MCF 10A (cell line): Measurements from ENCODE around the gene CHST15. TPM values are rescaled to one million over a fixed set of nuclear protein-coding genes. Genes with fewer than 3 reads are reported as not detected.

Experiments
- BruUV-seq: library from RNA; stranded (reverse); fragments of 400-500 nt; replicated peaks from 2 replicates; lab custom pipeline; 2021; lab: Mats Ljungman, UMichigan
- CTCF ChIA-PET: fragments of 300-600 bp; sonication (Branson Sonifier 250); formaldehyde crosslinking; extraction: SDS; loops from one replicate; lab custom pipeline; 2021; ENCODE audit warnings: antibody characterized with exemption, inconsistent platforms; lab: Yijun Ruan, JAX
- POLR2A ChIA-PET: fragments of 300-600, 350-650 bp; sonication (Branson Sonifier 250); formaldehyde crosslinking; extraction: SDS; loops from one replicate; lab custom pipeline; 2020; ENCODE audit warnings: antibody characterized with exemption, inconsistent platforms; lab: Yijun Ruan, JAX
- DNase-seq: peaks from one replicate; pipeline ENCODE4 v3.0.0-alpha.2; 2018; ENCODE audit not compliant: unreplicated experiment
- H3K27ac Mint-ChIP-seq: one replicate; pipeline ENCODE4 v1.8.0; 2022; ENCODE audit warnings: mild to moderate bottlenecking, low read depth, mixed read lengths; ENCODE audit not compliant: unreplicated experiment
- H3K27me3 Mint-ChIP-seq: one replicate; pipeline ENCODE4 v1.8.0; 2022; ENCODE audit warnings: mixed read lengths; ENCODE audit not compliant: insufficient read depth, unreplicated experiment
- H3K36me3 Mint-ChIP-seq: one replicate; pipeline ENCODE4 v1.8.0; 2022; ENCODE audit warnings: mild to moderate bottlenecking, moderate library complexity, mixed read lengths; ENCODE audit not compliant: insufficient read depth, unreplicated experiment
- H3K4me1 Mint-ChIP-seq: one replicate; pipeline ENCODE4 v1.8.0; 2022; ENCODE audit warnings: mixed read lengths; ENCODE audit not compliant: insufficient read depth, unreplicated experiment
- H3K4me3 Mint-ChIP-seq: one replicate; pipeline ENCODE4 v1.8.0; 2022; ENCODE audit warnings: mild to moderate bottlenecking, moderate library complexity, mixed read lengths; ENCODE audit not compliant: unreplicated experiment
- H3K9me3 Mint-ChIP-seq: one replicate; pipeline ENCODE4 v1.8.0; 2022; ENCODE audit warnings: mixed read lengths; ENCODE audit not compliant: unreplicated experiment
- intact Hi-C: fragments of 100-400 bp; cut with micrococcal nuclease; formaldehyde crosslinking; loops from 2 replicates; pipeline ENCODE4 v1.14.1; 2022
- total RNA-seq: library from RNA; stranded (reverse); gene quantifications from 2 replicates; pipeline ENCODE4 v1.2.3, GENCODE V29; 2022
- TF ChIP-seq, protein P1 (sequence below): fragments of 200-600 bp; IDR thresholded peaks from one replicate; pipeline ENCODE4 v1.8.0; 2022; ENCODE audit warnings: antibody characterized with exemption, mild to moderate bottlenecking; ENCODE audit not compliant: unreplicated experiment

The CHST15 gene
- total RNA-seq, 1 experiment from 2014 or later, result 32.8 TPM

DNA sequence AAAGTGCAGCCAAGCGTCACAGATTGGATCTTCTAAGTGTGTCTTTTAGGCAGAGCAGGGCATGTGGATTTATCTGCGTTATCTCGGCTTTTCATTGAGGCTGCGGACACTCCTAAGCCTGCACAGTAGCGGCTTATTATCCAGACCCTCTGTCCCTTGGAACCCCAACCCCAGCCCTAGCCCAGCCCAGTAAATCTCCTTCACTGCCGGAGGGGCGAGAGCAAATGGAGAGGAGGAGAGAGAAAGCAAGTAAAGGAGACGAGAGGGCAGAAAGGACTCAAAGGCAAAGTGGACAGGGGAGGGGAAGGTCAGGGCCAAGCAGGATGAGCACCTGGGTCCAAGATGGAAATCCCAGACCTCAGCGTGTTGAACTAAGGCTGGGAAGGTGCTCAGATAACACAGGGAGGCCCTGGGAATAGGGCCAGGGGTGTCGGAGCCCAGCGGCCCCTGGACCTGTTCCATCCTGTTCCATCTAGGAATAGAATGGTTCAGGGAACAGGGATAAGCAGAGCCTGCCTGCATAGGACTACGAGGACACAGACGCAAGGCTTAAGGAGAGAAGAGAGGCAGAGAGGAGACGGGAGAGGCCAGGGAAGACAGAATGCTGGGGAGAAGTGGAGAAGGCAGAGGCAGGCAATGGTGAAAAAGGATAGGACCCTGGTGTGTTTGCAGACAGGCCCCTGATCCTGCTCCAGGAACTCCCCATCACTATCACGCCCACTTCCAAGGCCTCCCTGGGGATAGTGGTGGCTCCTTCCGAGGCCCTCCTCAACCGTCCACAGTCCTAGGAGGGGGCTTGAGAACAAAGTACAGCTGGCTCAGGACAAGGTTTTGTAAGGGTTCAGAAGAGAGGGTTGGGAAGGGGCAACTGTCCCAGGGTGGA, 99.6 kb downstream of the CHST15 start:
- POLR2A ChIA-PET, result interaction anchor here (1.1 to 4.7 kb wide), 8 partner anchors 16 to 422 kb away, joined by 3 to 52 read pairs (median 14); partner anchors contain the start of gene CHST15
- DNase-seq, result no peak
- Mint-ChIP-seq H3K4me3 (no peak overlapping the region), H3K36me3 (peaks cover 14% of the 10 kb centered on the region), H3K9me3 (no peaks in the 10 kb centered on the region), H3K27ac (no peak overlapping the region), H3K27me3 (peaks cover 27% of the 10 kb centered on the region), H3K4me1 (peaks cover 41% of the 10 kb centered on the region)
- BruUV-seq, result no TSS peak
- CTCF ChIA-PET, result interaction anchor here (0.5 to 8.2 kb wide), 30 partner anchors 8 to 832 kb away, joined by 3 to 306 read pairs (median 6); partner anchors contain the start of gene CHST15
- intact Hi-C loops, result loop anchor here (1.0 to 10.0 kb wide), 4 partner anchors 385 to 747 kb away; no protein-coding TSS in a partner anchor
- TF ChIP-seq, protein P1, sequence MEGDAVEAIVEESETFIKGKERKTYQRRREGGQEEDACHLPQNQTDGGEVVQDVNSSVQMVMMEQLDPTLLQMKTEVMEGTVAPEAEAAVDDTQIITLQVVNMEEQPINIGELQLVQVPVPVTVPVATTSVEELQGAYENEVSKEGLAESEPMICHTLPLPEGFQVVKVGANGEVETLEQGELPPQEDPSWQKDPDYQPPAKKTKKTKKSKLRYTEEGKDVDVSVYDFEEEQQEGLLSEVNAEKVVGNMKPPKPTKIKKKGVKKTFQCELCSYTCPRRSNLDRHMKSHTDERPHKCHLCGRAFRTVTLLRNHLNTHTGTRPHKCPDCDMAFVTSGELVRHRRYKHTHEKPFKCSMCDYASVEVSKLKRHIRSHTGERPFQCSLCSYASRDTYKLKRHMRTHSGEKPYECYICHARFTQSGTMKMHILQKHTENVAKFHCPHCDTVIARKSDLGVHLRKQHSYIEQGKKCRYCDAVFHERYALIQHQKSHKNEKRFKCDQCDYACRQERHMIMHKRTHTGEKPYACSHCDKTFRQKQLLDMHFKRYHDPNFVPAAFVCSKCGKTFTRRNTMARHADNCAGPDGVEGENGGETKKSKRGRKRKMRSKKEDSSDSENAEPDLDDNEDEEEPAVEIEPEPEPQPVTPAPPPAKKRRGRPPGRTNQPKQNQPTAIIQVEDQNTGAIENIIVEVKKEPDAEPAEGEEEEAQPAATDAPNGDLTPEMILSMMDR, result no peak

DNA sequence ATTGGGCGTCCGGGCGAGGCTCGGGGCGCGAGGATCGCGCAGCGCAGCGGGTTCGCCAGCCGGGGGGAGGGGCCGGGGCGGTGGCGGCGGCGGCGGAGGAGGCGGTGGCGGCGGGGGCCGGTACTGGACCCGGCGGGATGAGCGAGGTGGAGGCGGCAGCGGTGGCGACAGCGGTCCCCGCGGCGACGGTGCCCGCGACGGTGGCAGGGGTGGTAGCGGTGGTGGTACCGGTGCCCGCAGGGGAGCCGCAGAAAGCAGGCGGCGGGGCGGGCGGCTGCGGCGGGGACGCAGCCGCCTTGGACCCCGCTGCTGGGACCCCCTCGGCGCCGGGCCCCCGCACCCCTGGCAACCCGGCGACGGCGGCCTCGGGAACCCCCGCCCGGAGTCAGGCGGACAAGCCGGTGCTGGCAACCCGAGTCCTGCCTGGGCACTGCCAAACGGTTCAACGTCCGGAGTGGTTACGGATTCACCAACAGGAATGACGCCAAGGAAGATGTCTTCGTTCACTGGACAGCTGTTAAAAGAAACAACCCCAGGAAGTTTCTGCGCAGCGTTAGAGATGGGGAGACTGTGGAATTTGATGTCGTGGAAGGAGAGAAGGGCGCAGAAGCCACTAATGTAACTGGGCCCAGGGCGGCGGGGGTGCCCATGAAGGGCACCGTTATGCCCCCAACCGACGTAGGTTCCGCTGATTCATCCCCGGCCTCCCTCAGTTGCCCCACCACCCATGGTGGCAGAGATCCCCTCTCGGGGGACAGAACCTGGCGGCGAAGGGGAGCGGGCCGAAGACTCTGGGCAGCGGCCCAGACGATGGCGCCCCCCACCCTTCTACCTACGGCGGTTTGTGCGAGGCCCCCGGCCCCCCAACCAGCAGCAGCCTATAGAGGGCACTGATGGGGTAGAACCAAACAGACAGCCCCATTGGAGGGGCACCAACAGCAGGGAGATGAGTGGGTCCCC, 101.5 kb downstream of the CHST15 start:
- DNase-seq, result no peak
- TF ChIP-seq, protein P1, result no peak
- Mint-ChIP-seq H3K36me3 (peaks cover 14% of the 10 kb centered on the region), H3K27me3 (peaks cover 27% of the 10 kb centered on the region), H3K27ac (no peak overlapping the region), H3K4me3 (no peak overlapping the region), H3K4me1 (peaks cover 24% of the 10 kb centered on the region), H3K9me3 (no peaks in the 10 kb centered on the region)
- BruUV-seq, result no TSS peak
- intact Hi-C loops, result loop anchor here (10.0 kb wide), 1 partner anchor 543 kb away; no protein-coding TSS in a partner anchor
- ChIA-PET POLR2A (interaction anchor here (0.7 kb wide), 1 partner anchor 93 kb away, joined by 3 read pairs; no protein-coding TSS in a partner anchor), CTCF (interaction anchor here (8.2 kb wide), 1 partner anchor 397 kb away, joined by 306 read pairs; no protein-coding TSS in a partner anchor)

DNA sequence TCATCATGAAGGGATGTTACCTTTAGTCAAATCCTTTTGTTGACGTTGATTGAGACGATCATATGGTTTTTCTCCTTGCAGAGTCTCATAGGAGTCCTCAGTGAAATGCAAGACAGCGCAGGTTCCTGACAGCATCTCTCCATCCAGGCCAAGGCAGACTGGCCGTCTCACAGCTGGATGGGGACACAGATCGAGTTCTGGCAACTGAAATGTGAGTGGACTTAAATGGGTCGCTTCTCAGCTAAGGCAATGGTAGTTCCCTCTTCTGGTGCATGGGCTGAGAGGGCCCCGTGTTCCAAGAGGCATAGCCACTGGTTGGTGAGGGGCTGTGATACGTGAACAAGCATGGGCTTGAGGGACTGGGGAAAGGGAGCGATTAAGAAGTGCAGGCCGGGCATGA, 102.5 kb downstream of the CHST15 start:
- no peaks in the 10 kb centered on the region for H3K9me3 Mint-ChIP-seq
- peaks cover 35% of the 10 kb centered on the region for H3K27me3 Mint-ChIP-seq
- H3K36me3 Mint-ChIP-seq, result peaks cover 11% of the 10 kb centered on the region
- POLR2A ChIA-PET, result no interaction called here
- no peak overlapping the region for H3K27ac Mint-ChIP-seq
- TF ChIP-seq, protein P1, result no peak
- intact Hi-C loops, result loop anchor here (10.0 kb wide), 1 partner anchor 544 kb away; no protein-coding TSS in a partner anchor
- no TSS peak for BruUV-seq
- no peak for DNase-seq
- no peak overlapping the region for H3K4me3 Mint-ChIP-seq
- H3K4me1 Mint-ChIP-seq, result peaks cover 22% of the 10 kb centered on the region
- CTCF ChIA-PET, result interaction anchor here (0.6 to 1.6 kb wide), 2 partner anchors 24 to 567 kb away, joined by 3 to 6 read pairs; no protein-coding TSS in a partner anchor
